Amniotic stem cell (primary cell): ENCODE measurements around the gene MISP.
"Not testable (repeated sequence)": the region's sequence is repeated elsewhere in the genome, so short reads cannot be mapped to it uniquely, and the experiment has no call there.

Experiments
- DNase-seq: peaks from one replicate; lab custom pipeline; 2025; lab: John Stamatoyannopoulos, UW

The MISP gene

GRCh38 chr19:723714-724113 lies 27.2 kb upstream of the MISP start:
- DNase-seq, result no peak

- DNase-seq, result no peak
Observed at GRCh38 chr19:725461-726089, 25.3 kb upstream of the MISP start.

DNA sequence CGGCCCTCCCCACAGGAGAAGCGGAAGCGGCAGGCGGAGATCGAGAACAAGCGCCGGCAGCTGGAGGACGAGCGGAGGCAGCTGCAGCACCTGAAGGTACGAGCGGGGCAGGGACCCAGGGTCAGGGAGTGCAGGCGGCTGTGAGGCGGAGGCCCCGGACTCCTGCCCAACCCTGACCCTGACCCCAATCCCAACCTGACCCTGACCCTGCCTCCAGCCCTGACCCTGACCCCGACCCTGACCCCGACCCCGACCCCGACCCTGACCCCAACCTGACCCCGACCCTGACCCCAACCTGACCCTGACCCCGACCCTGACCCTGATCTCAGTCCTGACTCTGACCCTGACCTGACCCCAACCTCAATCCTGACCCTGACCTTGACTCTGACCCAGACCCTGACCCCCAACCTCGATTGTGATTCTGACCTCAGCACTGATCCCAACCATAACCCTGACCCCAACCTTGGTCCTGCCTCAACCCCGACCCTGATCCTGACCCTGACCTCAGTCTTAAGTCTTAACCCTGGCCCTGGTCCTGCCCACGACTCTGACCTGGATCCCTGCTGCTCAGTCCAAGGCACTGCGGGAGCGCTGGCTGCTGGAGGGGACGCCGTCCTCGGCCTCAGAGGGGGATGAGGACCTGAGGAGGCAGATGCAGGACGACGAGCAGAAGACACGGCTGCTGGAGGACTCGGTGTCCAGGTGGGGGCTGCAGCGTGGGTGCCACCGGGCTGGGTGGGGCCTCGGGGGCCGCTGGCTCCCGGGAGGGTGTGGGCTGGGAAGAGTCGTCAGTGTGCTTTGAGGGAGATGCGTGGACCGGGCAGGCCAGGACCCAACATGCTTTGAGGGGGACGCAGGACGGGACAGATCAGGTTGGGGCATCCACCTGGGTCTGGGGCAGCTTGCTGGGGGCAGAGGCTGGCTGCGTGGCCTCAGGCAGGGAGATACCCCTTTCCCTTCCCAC lies 23.6 kb upstream of the MISP start:
- no peak for DNase-seq

- DNase-seq, result no peak
Observed at GRCh38 chr19:728011-728410, 22.9 kb upstream of the MISP start.

GRCh38 chr19:729564-729963 lies 21.3 kb upstream of the MISP start:
- not testable (repeated sequence) for DNase-seq

GRCh38 chr19:729965-730668 lies 20.8 kb upstream of the MISP start:
- no peak for DNase-seq

GRCh38 chr19:731000-731399 lies 19.9 kb upstream of the MISP start:
- no peak for DNase-seq

DNA sequence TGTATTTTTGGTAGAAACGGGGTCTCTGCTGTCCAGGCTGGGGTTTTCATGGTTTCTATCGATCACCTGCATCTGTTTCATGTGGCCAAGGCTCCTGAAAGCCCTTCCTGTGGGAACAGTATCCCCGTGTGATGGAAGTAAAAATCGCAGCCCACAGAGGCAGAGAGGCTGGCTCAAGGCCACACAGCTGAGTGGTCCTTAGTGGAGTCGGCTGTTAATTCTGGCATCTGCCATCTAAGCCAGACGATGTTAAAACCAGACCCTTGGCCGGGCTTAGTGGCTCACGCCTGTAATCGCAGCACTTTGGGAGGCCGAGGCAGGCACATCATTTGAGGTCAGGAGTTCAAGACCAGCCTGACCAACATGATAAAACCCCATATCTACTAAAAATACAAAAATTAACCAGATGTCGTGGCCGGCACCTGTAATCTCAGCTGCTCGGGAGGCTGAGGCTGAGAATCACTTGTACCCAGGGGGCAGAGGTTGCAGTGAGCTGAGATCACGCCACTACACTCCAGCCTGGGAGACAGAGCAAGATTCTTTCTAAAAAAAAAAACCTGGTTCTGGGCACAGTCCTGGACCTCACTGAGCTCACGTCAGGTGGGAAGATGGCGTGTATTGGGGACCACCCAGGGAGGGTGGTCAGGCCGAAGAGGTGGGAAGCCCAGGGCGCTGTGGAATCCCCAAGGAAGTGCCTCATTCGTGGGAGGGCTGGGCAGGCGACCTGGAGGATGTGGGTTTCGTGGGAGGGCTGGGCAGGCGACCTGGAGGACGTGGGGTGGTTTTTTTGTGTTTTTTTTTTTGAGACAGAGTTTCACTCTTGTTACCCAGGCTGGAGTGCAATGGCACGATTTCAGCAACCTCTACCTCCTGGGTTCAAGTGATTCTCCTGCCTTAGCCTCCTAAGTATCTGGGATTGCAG lies 18.5 kb upstream of the MISP start:
- DNase-seq, result no peak

GRCh38 chr19:734716-735115 lies 16.2 kb upstream of the MISP start:
- DNase-seq, result no peak

DNA sequence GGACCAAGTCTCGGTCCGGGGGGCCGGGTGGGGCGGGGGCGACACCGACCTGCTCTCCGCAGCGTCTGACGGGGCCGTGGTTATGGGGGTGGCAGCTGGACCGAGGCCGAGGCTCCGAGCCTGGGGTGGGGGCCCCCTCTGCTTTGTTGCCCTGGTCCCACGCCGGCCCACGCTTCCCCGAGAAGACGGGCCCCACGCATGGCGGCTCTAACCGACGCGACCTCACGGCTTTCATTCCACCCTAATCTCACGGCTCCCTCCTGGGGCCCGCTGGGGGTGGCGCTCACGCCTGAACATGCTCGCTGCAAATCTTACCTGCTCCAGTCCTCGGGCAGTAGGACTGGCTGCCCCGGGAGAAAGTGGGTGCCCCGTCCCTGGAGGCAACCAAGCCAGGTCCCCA lies 14.8 kb upstream of the MISP start:
- no peak for DNase-seq

DNA sequence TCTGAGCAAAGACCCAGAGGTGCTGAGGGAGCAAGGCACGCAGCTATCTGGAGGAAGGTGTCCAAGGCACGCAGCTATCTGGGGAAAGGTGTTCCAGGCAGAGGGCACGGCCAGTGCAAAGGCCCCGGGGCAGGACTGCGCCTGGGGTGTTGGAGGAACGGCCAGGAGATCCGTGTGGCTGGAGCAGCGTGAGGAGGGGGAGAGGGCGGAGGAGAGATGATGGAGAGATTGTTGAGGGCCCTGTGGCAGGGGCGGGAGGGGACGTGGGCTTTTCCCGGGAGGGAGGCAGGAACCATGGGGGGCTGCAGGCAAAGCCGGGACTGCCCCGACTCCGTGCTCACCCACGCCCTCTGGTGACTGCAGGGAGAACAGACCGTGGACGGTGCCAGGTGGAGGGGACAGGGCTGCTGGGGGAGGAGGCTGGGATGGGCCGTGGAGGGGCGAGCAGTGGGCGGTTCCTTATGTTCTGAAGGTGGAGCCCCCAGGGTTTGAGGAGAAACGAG lies 13.3 kb upstream of the MISP start:
- DNase-seq, result no peak

- DNase-seq, result no peak
Observed at GRCh38 chr19:738509-739128, 12.3 kb upstream of the MISP start.

DNA sequence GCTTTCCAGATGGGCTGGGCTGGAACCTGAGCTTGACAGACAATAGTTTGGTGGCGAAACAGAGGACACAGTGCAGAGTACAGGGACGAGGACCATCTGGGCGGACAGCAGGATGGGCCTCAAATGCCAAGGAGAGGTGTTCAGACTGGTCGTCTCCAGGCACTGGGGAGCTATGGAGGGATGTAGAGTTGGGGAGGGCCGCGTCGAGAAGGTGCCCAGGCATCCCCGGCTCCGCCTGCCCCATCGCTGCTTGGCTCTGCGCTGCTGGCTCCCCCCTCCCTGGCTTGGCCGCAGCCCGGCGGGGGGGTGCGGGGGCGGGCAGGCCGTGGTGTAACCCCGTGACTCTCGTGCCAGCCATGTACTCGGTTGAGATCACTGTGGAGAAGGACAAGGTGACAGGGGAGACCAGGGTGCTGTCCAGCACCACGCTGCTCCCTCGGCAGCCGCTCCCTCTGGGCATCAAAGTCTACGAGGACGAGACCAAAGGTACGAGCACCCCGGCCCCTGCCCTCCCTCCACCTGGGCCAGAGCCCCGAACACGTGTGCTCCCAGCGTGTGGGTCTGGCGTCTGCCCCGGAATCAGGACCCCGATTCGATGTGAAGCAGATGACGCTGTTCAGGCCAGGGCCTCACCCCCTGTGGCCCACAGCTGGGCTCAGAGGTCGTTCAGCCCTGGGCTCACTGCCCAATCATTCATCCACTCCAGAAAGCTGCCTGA lies 10.8 kb upstream of the MISP start:
- no peak for DNase-seq

DNA sequence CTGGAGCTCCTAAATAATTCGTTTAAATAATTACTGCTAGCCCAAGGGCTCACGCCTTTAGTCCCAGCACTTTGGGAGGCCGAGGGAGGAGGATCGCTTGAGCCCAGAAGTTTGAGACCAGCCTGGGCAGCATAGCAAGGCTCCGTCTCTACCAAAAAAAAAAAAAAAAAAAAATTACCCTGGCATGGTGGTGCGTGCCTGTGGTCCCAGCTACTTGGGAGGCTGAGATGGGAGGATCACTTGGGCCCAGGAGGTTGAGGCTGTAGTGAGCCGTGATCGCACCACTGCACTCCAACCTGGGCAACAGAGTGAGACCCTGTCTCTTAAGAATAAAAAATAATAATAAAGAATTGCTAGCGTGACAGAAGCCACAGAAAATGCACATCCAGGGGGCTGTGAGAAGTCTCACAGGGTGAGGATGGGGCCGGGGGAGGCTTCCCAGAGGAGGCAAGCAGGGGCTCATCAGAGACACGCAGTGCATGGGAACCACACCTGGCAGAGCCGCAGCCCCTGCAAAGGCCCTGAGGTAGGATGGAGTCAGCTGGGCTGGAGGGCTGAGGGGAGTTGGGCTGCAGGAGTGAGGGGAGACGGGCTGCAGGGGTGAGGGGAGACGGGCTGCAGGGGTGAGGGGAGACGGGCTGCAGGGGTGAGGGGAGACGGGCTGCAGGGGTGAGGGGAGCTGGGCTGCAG lies 10.0 kb upstream of the MISP start:
- not testable (repeated sequence) for DNase-seq

GRCh38 chr19:741506-742131 lies 9.3 kb upstream of the MISP start:
- DNase-seq, result no peak

DNA sequence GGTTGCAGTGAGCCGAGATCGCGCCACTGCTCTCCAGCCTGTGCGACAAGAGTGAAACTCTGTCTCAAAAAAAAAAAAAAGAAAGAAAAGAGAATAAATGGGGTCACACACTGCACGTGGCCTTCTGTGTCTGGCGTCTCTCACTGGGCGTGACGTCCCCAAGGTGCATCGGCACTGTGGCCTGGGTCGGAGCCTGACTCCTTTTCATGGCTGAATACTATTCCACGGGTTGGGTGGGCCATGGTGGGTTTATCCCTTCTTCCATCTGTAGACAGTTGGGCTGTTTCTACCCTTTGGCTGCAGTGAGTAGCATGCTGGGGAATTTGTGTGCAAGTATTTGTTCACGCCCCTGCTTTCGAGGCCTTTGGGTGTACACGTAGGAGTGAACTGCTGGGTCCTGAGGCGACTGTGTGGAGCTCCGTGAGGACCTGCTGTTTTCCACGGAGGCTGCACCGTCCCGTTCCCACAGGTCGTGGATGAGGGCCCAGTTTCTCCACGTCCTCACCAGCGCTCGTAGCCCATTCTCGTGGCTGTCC lies 8.3 kb upstream of the MISP start:
- DNase-seq, result no peak

DNA sequence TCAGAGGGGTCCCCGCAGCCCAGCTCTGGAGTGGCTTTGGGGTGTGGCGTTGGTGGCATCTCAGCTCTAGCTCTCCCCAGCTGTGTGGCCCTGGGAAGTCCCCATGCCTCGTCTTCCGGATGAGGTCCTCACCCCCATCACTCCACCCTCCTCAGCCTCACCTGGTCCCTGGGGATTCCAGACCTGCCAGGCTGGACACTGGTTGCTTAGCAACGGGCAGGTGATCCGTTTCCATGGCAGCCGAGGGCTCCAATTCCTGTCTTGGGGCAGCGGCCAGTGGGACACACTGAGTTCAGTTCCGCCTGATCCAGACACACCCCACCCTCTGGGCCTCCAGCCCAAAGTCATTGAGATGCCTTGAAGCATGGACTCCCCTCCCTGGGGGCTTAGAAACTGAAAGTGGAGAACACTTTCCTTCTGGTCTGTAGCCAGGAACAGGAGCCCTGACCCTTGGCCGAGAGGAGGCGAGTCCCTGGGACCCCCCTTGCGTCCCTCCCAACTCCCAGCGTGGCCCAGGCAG lies 7.7 kb upstream of the MISP start:
- no peak for DNase-seq

- not testable (repeated sequence) for DNase-seq
Observed at GRCh38 chr19:745138-745537, 5.8 kb upstream of the MISP start.
